ENCODE measurements around the gene NOP9.
A peak's percentile ranks its signal among the peaks of the same experiment; 100 is the strongest.

NOP9 gene

GRCh38 chr14:24280797-24281460 lies 18.7 kb upstream of the NOP9 start:
- DNase-seq (ENCODE audit: low spot score): no peak

GRCh38 chr14:24281636-24282035 lies 18.0 kb upstream of the NOP9 start:
- no peak for DNase-seq (ENCODE audit: low spot score)

- DNase-seq (ENCODE audit: low spot score): no peak
These were observed 16.9 kb upstream of the NOP9 start for GRCh38 chr14:24282736-24283135.

GRCh38 chr14:24283796-24284460 lies 15.7 kb upstream of the NOP9 start:
- no peak for DNase-seq (ENCODE audit: low spot score)

GRCh38 chr14:24284501-24285035 lies 15.1 kb upstream of the NOP9 start:
- no peak for DNase-seq (ENCODE audit: low spot score)

GRCh38 chr14:24285351-24285750 lies 14.3 kb upstream of the NOP9 start:
- no peak for DNase-seq (ENCODE audit: low spot score)

- DNase-seq (ENCODE audit: low spot score): no peak
These were observed 12.7 kb upstream of the NOP9 start for GRCh38 chr14:24286996-24287395.

GRCh38 chr14:24289649-24290280 lies 9.9 kb upstream of the NOP9 start:
- DNase-seq (ENCODE audit: low spot score): no peak

GRCh38 chr14:24290746-24291145 lies 8.9 kb upstream of the NOP9 start:
- DNase-seq (ENCODE audit: low spot score): no peak

- no peak for DNase-seq (ENCODE audit: low spot score)
These were observed 8.1 kb upstream of the NOP9 start for GRCh38 chr14:24291446-24292117.

- no peak for DNase-seq (ENCODE audit: low spot score)
These were observed 7.4 kb upstream of the NOP9 start for GRCh38 chr14:24292118-24292807.

- no peak for DNase-seq (ENCODE audit: low spot score)
These were observed 6.1 kb upstream of the NOP9 start for GRCh38 chr14:24293525-24293924.

- peak; percentile 72 for DNase-seq (ENCODE audit: low spot score)
These were observed 3.1 kb upstream of the NOP9 start for GRCh38 chr14:24296341-24297157.

GRCh38 chr14:24297190-24297964 lies 2.3 kb upstream of the NOP9 start:
- DNase-seq (ENCODE audit: low spot score): no peak

- DNase-seq (ENCODE audit: low spot score): no peak
These were observed 777 bp upstream of the NOP9 start for GRCh38 chr14:24298892-24299254.

GRCh38 chr14:24300326-24300980 lies 803 bp downstream of the NOP9 start:
- DNase-seq (ENCODE audit: low spot score): no peak

- DNase-seq (ENCODE audit: low spot score): no peak
These were observed 4.4 kb downstream of the NOP9 start for GRCh38 chr14:24304019-24304387.

GRCh38 chr14:24307156-24307574 lies 7.5 kb downstream of the NOP9 start:
- DNase-seq (ENCODE audit: low spot score): no peak

- DNase-seq (ENCODE audit: low spot score): peak; percentile 53
These were observed 8.1 kb downstream of the NOP9 start, which contains the start of gene CIDEB for GRCh38 chr14:24307575-24308341. Gene CIDEB, minus strand, starts transcription at chr14:24307977. Its CDS starts 119 bp downstream, at chr14:24307858.

Data from CD4-positive, alpha-beta T cell treated with Interleukin-6 at 100 ng/mL for 8 hours (primary cell).